ENCODE results near the gene MLLT3.

DNA sequence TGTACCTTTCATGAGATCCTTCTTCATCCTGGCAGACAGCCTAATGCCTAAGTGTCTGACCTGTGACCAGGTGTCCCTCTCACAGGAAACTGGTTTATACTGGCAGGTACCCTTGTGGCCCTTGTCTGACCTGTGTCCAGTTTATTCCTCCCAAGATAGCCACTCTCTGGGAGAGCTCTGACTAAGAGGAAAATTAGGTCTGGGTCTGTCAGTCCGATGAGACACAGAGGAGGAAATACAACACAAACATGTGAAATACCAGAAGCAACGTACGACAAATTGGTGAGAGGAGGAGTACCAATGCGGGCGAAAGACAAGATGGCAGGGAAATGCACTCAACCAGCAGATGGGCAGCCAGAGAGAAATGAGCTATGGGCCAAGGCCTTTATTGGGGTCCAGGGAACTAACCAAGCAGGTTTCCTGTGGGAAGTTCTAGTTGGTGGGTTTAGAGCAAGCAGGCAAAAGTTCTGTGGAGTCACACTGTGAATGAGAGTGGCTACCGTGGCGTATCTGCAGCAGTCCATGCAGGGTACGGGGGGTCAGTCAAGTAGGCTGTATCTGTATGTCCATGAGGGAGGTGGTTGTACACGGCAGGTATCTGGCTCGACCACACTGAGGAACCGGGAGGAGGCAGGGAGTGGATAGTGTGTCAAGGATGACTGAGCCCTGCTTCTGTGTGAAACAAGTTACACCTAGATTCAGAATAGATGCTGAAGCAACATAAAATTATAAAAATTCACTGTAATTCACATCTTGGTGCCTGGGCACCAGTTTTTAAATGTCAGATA, 109.0 kb downstream of the MLLT3 start:
- TF ChIP-seq, protein P1, sequence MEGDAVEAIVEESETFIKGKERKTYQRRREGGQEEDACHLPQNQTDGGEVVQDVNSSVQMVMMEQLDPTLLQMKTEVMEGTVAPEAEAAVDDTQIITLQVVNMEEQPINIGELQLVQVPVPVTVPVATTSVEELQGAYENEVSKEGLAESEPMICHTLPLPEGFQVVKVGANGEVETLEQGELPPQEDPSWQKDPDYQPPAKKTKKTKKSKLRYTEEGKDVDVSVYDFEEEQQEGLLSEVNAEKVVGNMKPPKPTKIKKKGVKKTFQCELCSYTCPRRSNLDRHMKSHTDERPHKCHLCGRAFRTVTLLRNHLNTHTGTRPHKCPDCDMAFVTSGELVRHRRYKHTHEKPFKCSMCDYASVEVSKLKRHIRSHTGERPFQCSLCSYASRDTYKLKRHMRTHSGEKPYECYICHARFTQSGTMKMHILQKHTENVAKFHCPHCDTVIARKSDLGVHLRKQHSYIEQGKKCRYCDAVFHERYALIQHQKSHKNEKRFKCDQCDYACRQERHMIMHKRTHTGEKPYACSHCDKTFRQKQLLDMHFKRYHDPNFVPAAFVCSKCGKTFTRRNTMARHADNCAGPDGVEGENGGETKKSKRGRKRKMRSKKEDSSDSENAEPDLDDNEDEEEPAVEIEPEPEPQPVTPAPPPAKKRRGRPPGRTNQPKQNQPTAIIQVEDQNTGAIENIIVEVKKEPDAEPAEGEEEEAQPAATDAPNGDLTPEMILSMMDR (IDR thresholded peaks at IDR 0.05): no peak
- no peak for TF ChIP-seq POLR2A (IDR thresholded peaks at IDR 0.05)

All from vagina (tissue), 2 donors.